HCT116 (cell line): ENCODE data around the gene NOL4L. TPM values are rescaled to one million over a fixed set of nuclear protein-coding genes. Genes with fewer than 3 reads are reported as not detected.

Experiments
- ATAC-seq: fragments of 200-7000 bp; cut with Tn5 transposase; 2 replicates; pipeline ENCODE4 v1.9.1; 2020; ENCODE audit warnings: mild to moderate bottlenecking, moderate library complexity
- BruUV-seq: library from RNA; stranded (reverse); fragments of 400-500 nt; replicated peaks from 2 replicates; lab custom pipeline; 2021; lab: Mats Ljungman, UMichigan
- CTCF ChIA-PET: fragments of 300-600 bp; sonication (Branson Sonifier 250); formaldehyde crosslinking; loops from one replicate; lab custom pipeline; 2021; ENCODE audit warnings: antibody characterized with exemption; lab: Charles Lee
- POLR2A ChIA-PET: fragments of 300-600, 350-600 bp; sonication (Branson Sonifier 250); formaldehyde crosslinking; loops from one replicate; lab custom pipeline; 2021; ENCODE audit warnings: antibody characterized with exemption; lab: Charles Lee
- RAD21 ChIA-PET, 2 experiments: fragments of 300-600 bp; sonication (Branson Sonifier 250); formaldehyde crosslinking; loops; one replicate each; lab custom pipeline; 2023; ENCODE audit warnings: low total read pairs in 2 of 2; ENCODE audit not compliant: uncharacterized antibody in 2 of 2, unreplicated experiment in 2 of 2, low non-redundant PET in 1 of 2; lab: Charles Lee
- DNase-seq: peaks from one replicate; pipeline ENCODE4 v3.0.0-alpha.2; 2010; ENCODE audit warnings: low read depth, low spot score
- H2AFZ ChIP-seq: fragments of 200-600 bp; shearing (Covaris generic), sonication (generic); 2 replicates; pipeline ENCODE4 v1.6.1; 2017; ENCODE audit warnings: low read depth, mixed run types, mixed read lengths, antibody characterized with exemption, low read length; ENCODE audit not compliant: poor library complexity, severe bottlenecking
- H3K27ac ChIP-seq: 2 replicates; pipeline ENCODE4 v1.5.1; 2012; ENCODE audit warnings: low read depth, low read length
- H3K27me3 ChIP-seq: fragments of 200-600 bp; sonication (generic); 2 replicates; pipeline ENCODE4 v1.6.1; 2016; ENCODE audit warnings: mixed run types, low read length, mixed read lengths; ENCODE audit not compliant: insufficient read depth
- H3K36me3 ChIP-seq, 2 experiments: fragments of 200-500 bp in 1 of 2; fragments of 200-600 bp in 1 of 2; sonication (Bioruptor generic) in 1 of 2; sonication (generic) in 1 of 2; 2 replicates each; pipeline versions ENCODE4 v1.5.1 to v1.6.1; 2014 to 2016; ENCODE audit warnings: low read length in 2 of 2, inconsistent platforms in 1 of 2, mixed read lengths in 1 of 2, mixed run types in 1 of 2; ENCODE audit not compliant: insufficient read depth in 2 of 2, control insufficient read depth in 1 of 2
- H3K4me1 ChIP-seq, 2 experiments: fragments of 200-600 bp in 1 of 2; sonication (generic) in 1 of 2; 2 replicates each; pipeline versions ENCODE4 v1.5.1 to v1.6.1; 2012 to 2017; ENCODE audit warnings: low read length in 2 of 2, inconsistent platforms in 1 of 2, mild to moderate bottlenecking in 1 of 2, mixed read lengths in 1 of 2, mixed run types in 1 of 2, moderate library complexity in 1 of 2; ENCODE audit not compliant: insufficient read depth in 2 of 2, control insufficient read depth in 1 of 2
- H3K4me2 ChIP-seq: fragments of 200-600 bp; sonication (generic); 2 replicates; pipeline ENCODE4 v1.6.1; 2017; ENCODE audit warnings: mixed run types, low read length, mixed read lengths
- H3K4me3 ChIP-seq, 2 experiments: fragments of 200-600 bp in 1 of 2; sonication (generic) in 1 of 2; replicated peaks in 1 of 2; 2 replicates each; pipeline ENCODE4 v1.5.1; 2011 to 2016; ENCODE audit warnings: low read length in 2 of 2, control low read depth in 1 of 2, low read depth in 1 of 2, mild to moderate bottlenecking in 1 of 2, mixed read lengths in 1 of 2, mixed run types in 1 of 2
- H3K79me2 ChIP-seq: fragments of 200-600 bp; sonication (generic); 2 replicates; pipeline ENCODE4 v1.6.1; 2017; ENCODE audit warnings: mild to moderate bottlenecking, mixed run types, low read length, moderate library complexity, mixed read lengths; ENCODE audit not compliant: insufficient read depth
- H3K9ac ChIP-seq: fragments of 200-600 bp; sonication (generic); 2 replicates; pipeline ENCODE4 v1.6.1; 2016; ENCODE audit warnings: low read length, mixed read lengths
- H3K9me2 ChIP-seq: fragments of 200-600 bp; sonication (generic), shearing (Covaris generic); 2 replicates; pipeline ENCODE4 v1.6.1; 2017; ENCODE audit warnings: mixed run types, mild to moderate bottlenecking, moderate library complexity; ENCODE audit not compliant: insufficient read depth
- H3K9me3 ChIP-seq, 2 experiments: fragments of 200-500 bp in 1 of 2; fragments of 200-600 bp in 1 of 2; sonication (Bioruptor generic) in 1 of 2; sonication (generic) in 1 of 2; 2 replicates each; pipeline ENCODE4 v1.6.1; 2014 to 2017; ENCODE audit warnings: low read length in 2 of 2, mixed read lengths in 2 of 2, inconsistent platforms in 1 of 2, low read depth in 1 of 2, mild to moderate bottlenecking in 1 of 2, mixed run types in 1 of 2, moderate library complexity in 1 of 2; ENCODE audit not compliant: control insufficient read depth in 1 of 2, insufficient read depth in 1 of 2
- H4K20me1 ChIP-seq: fragments of 200-600 bp; sonication (generic), shearing (Covaris generic); 2 replicates; pipeline ENCODE4 v1.6.1; 2017; ENCODE audit warnings: mixed run types, mild to moderate bottlenecking, moderate library complexity; ENCODE audit not compliant: insufficient read depth
- ATF3 ChIP-seq: IDR thresholded peaks from 2 replicates; pipeline ENCODE4 v1.6.1; 2012
- CBX3 ChIP-seq: IDR thresholded peaks from 2 replicates; pipeline ENCODE4 v1.6.1; 2012; ENCODE audit warnings: low read depth
- CEBPB ChIP-seq: IDR thresholded peaks from 2 replicates; pipeline ENCODE4 v1.6.1; 2012; ENCODE audit warnings: low read depth
- CTCF ChIP-seq, 3 experiments: fragments of 200-600 bp in 1 of 3; sonication (generic) in 1 of 3; IDR thresholded peaks in 2 of 3; conservative IDR thresholded peaks in 1 of 3; 2 replicates each; pipeline ENCODE4 v1.5.1; 2012 to 2017; ENCODE audit warnings: low read depth in 2 of 3, low read length in 2 of 3, antibody characterized with exemption in 1 of 3, borderline replicate concordance in 1 of 3, control low read depth in 1 of 3, mild to moderate bottlenecking in 1 of 3, mixed read lengths in 1 of 3, mixed run types in 1 of 3, moderate library complexity in 1 of 3; ENCODE audit not compliant: insufficient read depth in 1 of 3
- ELF1 ChIP-seq: IDR thresholded peaks from 2 replicates; pipeline ENCODE4 v1.6.1; 2012; ENCODE audit warnings: low read depth, borderline replicate concordance
- EZH2 ChIP-seq: fragments of 200-600 bp; sonication (generic); IDR thresholded peaks from 2 replicates; pipeline ENCODE4 v1.6.1; 2017; ENCODE audit warnings: antibody characterized with exemption, mixed run types
- JUND ChIP-seq: IDR thresholded peaks from 2 replicates; pipeline ENCODE4 v1.6.1; 2012
- MAX ChIP-seq: IDR thresholded peaks from 2 replicates; pipeline ENCODE4 v1.6.1; 2012
- POLR2A ChIP-seq: IDR thresholded peaks from 2 replicates; pipeline ENCODE4 v1.7.0; 2011; ENCODE audit warnings: borderline replicate concordance; ENCODE audit not compliant: insufficient read depth, insufficient read length; ENCODE audit errors: extremely low read depth
- POLR2AphosphoS5 ChIP-seq: IDR thresholded peaks from 2 replicates; pipeline ENCODE4 v1.6.1; 2011; ENCODE audit warnings: mild to moderate bottlenecking, low read depth, low read length, moderate library complexity
- RAD21 ChIP-seq: IDR thresholded peaks from 2 replicates; pipeline ENCODE4 v1.6.1; 2012; ENCODE audit warnings: low read depth, mild to moderate bottlenecking
- REST ChIP-seq: IDR thresholded peaks from 2 replicates; pipeline ENCODE4 v1.6.1; 2012; ENCODE audit warnings: low read depth
- SIN3A ChIP-seq: IDR thresholded peaks from 2 replicates; pipeline ENCODE4 v1.6.1; 2012; ENCODE audit warnings: low read depth
- SP1 ChIP-seq: IDR thresholded peaks from 2 replicates; pipeline ENCODE4 v1.6.1; 2012; ENCODE audit warnings: low read depth
- SRF ChIP-seq: IDR thresholded peaks from 2 replicates; pipeline ENCODE4 v1.6.1; 2012; ENCODE audit warnings: low read depth
- YY1 ChIP-seq: IDR thresholded peaks from 2 replicates; pipeline ENCODE4 v1.6.1; 2011; ENCODE audit warnings: low read length, low read depth, moderate library complexity, mild to moderate bottlenecking; ENCODE audit not compliant: insufficient replicate concordance; ENCODE audit errors: extremely low read depth
- ZBTB33 ChIP-seq: IDR thresholded peaks from 2 replicates; pipeline ENCODE4 v1.6.1; 2011; ENCODE audit warnings: mild to moderate bottlenecking, low read length, moderate library complexity; ENCODE audit not compliant: insufficient replicate concordance; ENCODE audit errors: extremely low read depth
- ZFX ChIP-seq: fragments of 450-650 bp; IDR thresholded peaks from 2 replicates; pipeline ENCODE4 v1.6.1; 2017
- ZNF274 ChIP-seq: fragments of 200-500 bp; sonication (Bioruptor generic); IDR thresholded peaks from 2 replicates; pipeline ENCODE4 v1.6.1; 2014; ENCODE audit warnings: mild to moderate bottlenecking, low read depth, low read length, inconsistent platforms
- intact Hi-C: fragments of 100-400 bp; cut with micrococcal nuclease; formaldehyde crosslinking; loops from 2 replicates; pipeline ENCODE4 v1.10.0; 2022
- total RNA-seq: library from RNA; stranded (reverse); gene quantifications from one replicate; pipeline ENCODE4 v1.2.1, GENCODE V29; 2021; ENCODE audit not compliant: unreplicated experiment

The NOL4L gene
- total RNA-seq, 1 experiment from 2014 or later: 5.9 TPM

GRCh38 chr20:32624687-32625345 lies 39.7 kb upstream of the NOL4L start:
- no peaks in the 10 kb centered on the region for H3K36me3 ChIP-seq
- no peak for DNase-seq
- H3K4me1 ChIP-seq: peaks cover 25 to 30% of the 10 kb centered on the region in 2 experiments
- no peak overlapping the region for H3K27ac ChIP-seq
- no peak overlapping the region for H3K4me3 ChIP-seq
- BruUV-seq: no TSS peak
- no peaks in the 10 kb centered on the region for H3K9me2 ChIP-seq
- no peak for ATAC-seq
- TF ChIP-seq CEBPB (no peak), POLR2AphosphoS5 (no peak), ZBTB33 (no peak), CTCF (IDR thresholded peaks at IDR 0.05 in 2 of 3, conservative IDR thresholded peaks at IDR 0.05 in 1 of 3; ENCODE audit: borderline replicate concordance in 1 of 3, insufficient read depth in 1 of 3, low read depth in 2 of 3, low read length in 2 of 3) (no peak), ZNF274 (no peak), RAD21 (no peak), EZH2 (no peak), SIN3A (no peak), REST (no peak), MAX (no peak), CBX3 (no peak), ATF3 (no peak), YY1 (no peak), SP1 (no peak), JUND (no peak), ZFX (no peak), POLR2A (no peak), ELF1 (no peak), SRF (no peak)
- ChIA-PET RAD21 (no interaction called here), CTCF (no interaction called here), POLR2A (no interaction called here)
- no peaks in the 10 kb centered on the region for H3K9me3 ChIP-seq
- no peaks in the 10 kb centered on the region for H3K27me3 ChIP-seq
- H2AFZ ChIP-seq: no peak overlapping the region
- H3K79me2 ChIP-seq: no peaks in the 10 kb centered on the region
- intact Hi-C loops: no loop called here
- H4K20me1 ChIP-seq: no peaks in the 10 kb centered on the region
- H3K4me2 ChIP-seq: no peak overlapping the region
- no peak overlapping the region for H3K9ac ChIP-seq
